ENCODE results near the gene HDAC4.

HDAC4 gene

GRCh38 chr2:239192975-239193374 is 207.8 kb downstream of the HDAC4 start:
- DNase-seq (ENCODE audit: low read depth in 1 of 2, low spot score in 1 of 2) = no peak

- DNase-seq (ENCODE audit: low read depth in 1 of 2, low spot score in 1 of 2) = no peak
Observed at GRCh38 chr2:239192456-239192855, 208.4 kb downstream of the HDAC4 start.

- DNase-seq (ENCODE audit: low read depth in 1 of 2, low spot score in 1 of 2) = no peak
Observed at GRCh38 chr2:239190921-239191885, 209.6 kb downstream of the HDAC4 start.

- no peak for DNase-seq (ENCODE audit: low read depth in 1 of 2, low spot score in 1 of 2)
Observed at GRCh38 chr2:239190361-239190760, 210.5 kb downstream of the HDAC4 start.

- no peak for DNase-seq (ENCODE audit: low read depth in 1 of 2, low spot score in 1 of 2)
Observed at GRCh38 chr2:239189711-239190131, 211.1 kb downstream of the HDAC4 start.

- DNase-seq (ENCODE audit: low read depth in 1 of 2, low spot score in 1 of 2) = no peak
Observed at GRCh38 chr2:239188536-239188935, 212.3 kb downstream of the HDAC4 start.

- no peak for DNase-seq (ENCODE audit: low read depth in 1 of 2, low spot score in 1 of 2)
Observed at GRCh38 chr2:239187464-239188253, 213.2 kb downstream of the HDAC4 start.

GRCh38 chr2:239186516-239187357 is 214.1 kb downstream of the HDAC4 start:
- no peak for DNase-seq (ENCODE audit: low read depth in 1 of 2, low spot score in 1 of 2)

- DNase-seq (ENCODE audit: low read depth in 1 of 2, low spot score in 1 of 2) = no peak
Observed at GRCh38 chr2:239184968-239185903, 215.6 kb downstream of the HDAC4 start.

- DNase-seq (ENCODE audit: low read depth in 1 of 2, low spot score in 1 of 2) = no peak
Observed at GRCh38 chr2:239184179-239184578, 216.6 kb downstream of the HDAC4 start.

GRCh38 chr2:239182981-239183791 is 217.6 kb downstream of the HDAC4 start:
- no peak for DNase-seq (ENCODE audit: low read depth in 1 of 2, low spot score in 1 of 2)

GRCh38 chr2:239181903-239182581 is 218.8 kb downstream of the HDAC4 start:
- no peak for DNase-seq (ENCODE audit: low read depth in 1 of 2, low spot score in 1 of 2)

- DNase-seq (ENCODE audit: low read depth in 1 of 2, low spot score in 1 of 2) = no peak
Observed at GRCh38 chr2:239181074-239181902, 219.5 kb downstream of the HDAC4 start.

GRCh38 chr2:239180526-239181073 is 220.2 kb downstream of the HDAC4 start:
- DNase-seq (ENCODE audit: low read depth in 1 of 2, low spot score in 1 of 2) = no peak

- no peak for DNase-seq (ENCODE audit: low read depth in 1 of 2, low spot score in 1 of 2)
Observed at GRCh38 chr2:239179851-239180371, 220.9 kb downstream of the HDAC4 start.

GRCh38 chr2:239178954-239179353 is 221.9 kb downstream of the HDAC4 start:
- DNase-seq (ENCODE audit: low read depth in 1 of 2, low spot score in 1 of 2) = no peak

- no peak for DNase-seq (ENCODE audit: low read depth in 1 of 2, low spot score in 1 of 2)
Observed at GRCh38 chr2:239178484-239178883, 222.3 kb downstream of the HDAC4 start.

All from activated CD4-positive, alpha-beta T cell treated with anti-CD3 and anti-CD28 coated beads, Interleukin-2, amount 50 U/mL, for 24 hours (primary cell).